Nephron (organoid): ENCODE data around the gene C1orf159.
"Not testable (repeated sequence)": the region's sequence is repeated elsewhere in the genome, so short reads cannot be mapped to it uniquely, and the experiment has no call there.

Experiments
- H3K27ac Mint-ChIP-seq, 3 experiments: 2 replicates each; pipeline ENCODE4 v1.8.0; 2020; ENCODE audit warnings: mixed read lengths in 3 of 3, mild to moderate bottlenecking in 2 of 3, moderate library complexity in 1 of 3
- H3K27me3 Mint-ChIP-seq: 2 replicates; pipeline ENCODE4 v1.8.0; 2021; ENCODE audit warnings: low read depth, mild to moderate bottlenecking, moderate library complexity, mixed read lengths
- H3K36me3 Mint-ChIP-seq: 2 replicates; pipeline ENCODE4 v1.8.0; 2020; ENCODE audit warnings: low read depth, mixed read lengths
- H3K4me1 Mint-ChIP-seq: 2 replicates; pipeline ENCODE4 v1.8.0; 2020; ENCODE audit warnings: mixed read lengths
- H3K4me3 Mint-ChIP-seq, 3 experiments: 2 replicates each; pipeline ENCODE4 v1.8.0; 2020; ENCODE audit warnings: mild to moderate bottlenecking in 3 of 3, mixed read lengths in 3 of 3, moderate library complexity in 2 of 3
- H3K9me3 Mint-ChIP-seq: 2 replicates; pipeline ENCODE4 v1.8.0; 2020; ENCODE audit warnings: mixed read lengths
- CTCF ChIP-seq, 3 experiments: fragments of 200-600 bp; sonication (generic); IDR thresholded peaks; one replicate each; pipeline ENCODE4 v1.5.0; 2021; ENCODE audit warnings: antibody characterized with exemption in 3 of 3; ENCODE audit not compliant: unreplicated experiment in 3 of 3

Gene C1orf159

DNA sequence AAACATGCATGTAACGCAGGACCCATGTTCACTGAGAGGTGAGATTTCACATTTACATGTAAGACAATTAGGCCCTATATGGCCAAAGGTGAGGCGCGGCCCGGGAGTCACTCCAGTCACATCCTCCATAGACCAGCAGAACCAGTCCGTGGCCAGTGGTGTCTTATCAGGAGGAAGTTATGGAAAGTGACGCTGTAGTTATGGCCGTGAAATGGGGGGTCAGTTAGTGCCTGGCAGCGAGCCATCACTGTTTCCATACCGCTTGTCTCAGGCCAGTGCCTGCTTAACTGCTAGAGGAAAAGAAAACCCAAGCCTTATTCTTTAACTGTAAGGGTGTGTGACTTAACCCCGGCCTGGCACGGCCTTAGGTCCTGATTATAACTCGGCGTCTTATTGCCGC lies 6.1 kb downstream of the C1orf159 start:
- H3K27me3 Mint-ChIP-seq, result no peaks in the 10 kb centered on the region
- H3K36me3 Mint-ChIP-seq, result peaks cover 55% of the 10 kb centered on the region
- TF ChIP-seq CTCF (IDR thresholded peaks at IDR 0.05; ENCODE audit: unreplicated experiment in 3 of 3), result no peak
- H3K27ac Mint-ChIP-seq, result no peak overlapping the region
- peaks cover 13% of the 10 kb centered on the region for H3K9me3 Mint-ChIP-seq
- H3K4me3 Mint-ChIP-seq, result no peak overlapping the region
- peaks cover 3% of the 10 kb centered on the region for H3K4me1 Mint-ChIP-seq

DNA sequence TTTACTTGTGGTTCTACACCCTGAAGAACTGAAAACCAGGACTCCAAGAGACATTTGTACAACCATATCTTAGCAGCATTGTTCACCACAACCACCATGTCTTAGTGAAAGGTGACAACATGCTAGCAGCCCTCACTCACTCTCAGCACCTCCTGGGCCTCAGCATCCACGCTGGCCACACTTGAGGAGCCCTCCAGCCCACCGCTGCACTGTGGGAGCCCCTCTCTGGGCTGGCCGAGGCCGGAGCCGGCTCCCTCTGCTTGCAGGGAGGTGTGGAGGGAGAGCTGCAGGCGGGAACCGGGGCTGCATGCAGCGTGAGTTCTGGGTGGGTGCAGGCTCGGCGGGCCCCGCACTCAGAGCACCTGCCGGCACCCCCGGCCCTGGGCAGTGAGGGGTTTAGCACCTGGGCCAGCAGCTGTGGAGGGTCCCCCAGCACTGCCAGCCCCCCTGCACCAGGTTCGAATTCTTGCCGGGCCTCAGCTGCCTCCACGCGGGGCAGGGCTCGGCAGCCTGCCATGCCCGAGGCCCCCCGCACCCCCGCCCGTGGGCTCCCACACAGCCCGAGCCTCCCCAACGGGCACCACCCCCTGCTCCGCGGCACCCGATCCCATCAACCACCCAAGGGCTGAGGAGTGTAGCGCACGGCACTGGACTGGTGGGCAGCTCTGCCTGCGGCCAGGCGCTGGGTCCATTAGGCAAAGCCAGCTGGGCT lies 9.2 kb downstream of the C1orf159 start:
- H3K9me3 Mint-ChIP-seq, result peaks cover 9% of the 10 kb centered on the region
- peaks cover 37% of the 10 kb centered on the region for H3K36me3 Mint-ChIP-seq
- no peak overlapping the region for H3K4me3 Mint-ChIP-seq
- no peaks in the 10 kb centered on the region for H3K4me1 Mint-ChIP-seq
- H3K27ac Mint-ChIP-seq, result no peak overlapping the region
- H3K27me3 Mint-ChIP-seq, result no peaks in the 10 kb centered on the region
- no peak for TF ChIP-seq CTCF (IDR thresholded peaks at IDR 0.05; ENCODE audit: unreplicated experiment in 3 of 3)

GRCh38 chr1:1104152-1104551 lies 11.7 kb downstream of the C1orf159 start:
- not testable (repeated sequence) for H3K4me3 Mint-ChIP-seq, H3K27me3 Mint-ChIP-seq, H3K27ac Mint-ChIP-seq, H3K4me1 Mint-ChIP-seq
- H3K9me3 Mint-ChIP-seq, result peaks cover 24% of the 10 kb centered on the region
- peaks cover 31% of the 10 kb centered on the region for H3K36me3 Mint-ChIP-seq

- peaks cover 25% of the 10 kb centered on the region for H3K9me3 Mint-ChIP-seq
Measured at GRCh38 chr1:1101503-1101902, 14.4 kb downstream of the C1orf159 start.

GRCh38 chr1:1100296-1100695 lies 15.6 kb downstream of the C1orf159 start:
- peaks cover 20% of the 10 kb centered on the region for H3K36me3 Mint-ChIP-seq
- peaks cover 23% of the 10 kb centered on the region for H3K9me3 Mint-ChIP-seq
- no peak for TF ChIP-seq CTCF (IDR thresholded peaks at IDR 0.05; ENCODE audit: unreplicated experiment in 3 of 3)
- H3K4me1 Mint-ChIP-seq, result no peaks in the 10 kb centered on the region
- no peak overlapping the region for H3K27ac Mint-ChIP-seq
- no peak overlapping the region for H3K4me3 Mint-ChIP-seq
- no peaks in the 10 kb centered on the region for H3K27me3 Mint-ChIP-seq

More at GRCh38 chr1:1101503-1101902, 14.4 kb downstream of the C1orf159 start:
- H3K27me3 Mint-ChIP-seq, result no peaks in the 10 kb centered on the region
- H3K4me1 Mint-ChIP-seq, result no peaks in the 10 kb centered on the region
- H3K27ac Mint-ChIP-seq, result no peak overlapping the region
- peaks cover 25% of the 10 kb centered on the region for H3K36me3 Mint-ChIP-seq
- no peak overlapping the region for H3K4me3 Mint-ChIP-seq
- no peak for TF ChIP-seq CTCF (IDR thresholded peaks at IDR 0.05; ENCODE audit: unreplicated experiment in 3 of 3)

GRCh38 chr1:1099506-1100183 lies 16.2 kb downstream of the C1orf159 start:
- no peak overlapping the region for H3K4me3 Mint-ChIP-seq
- H3K27me3 Mint-ChIP-seq, result no peaks in the 10 kb centered on the region
- H3K4me1 Mint-ChIP-seq, result no peaks in the 10 kb centered on the region
- H3K36me3 Mint-ChIP-seq, result peaks cover 20% of the 10 kb centered on the region
- TF ChIP-seq CTCF (IDR thresholded peaks at IDR 0.05; ENCODE audit: unreplicated experiment in 3 of 3), result no peak
- H3K27ac Mint-ChIP-seq, result no peak overlapping the region
- H3K9me3 Mint-ChIP-seq, result peaks cover 23% of the 10 kb centered on the region
